GM23338 (cell line): Measurements from ENCODE around the gene KCNQ5. TPM values are rescaled to one million over a fixed set of nuclear protein-coding genes. Genes with fewer than 3 reads are reported as not detected.

Source experiments
- ATAC-seq: fragments of 200-7000 bp; cut with Tn5 transposase; 3 replicates; pipeline ENCODE4 v1.9.1; 2020
- DNase-seq: peaks from one replicate; pipeline ENCODE4 v3.0.0-alpha.2; 2015; ENCODE audit warnings: low spot score
- H2AFZ ChIP-seq: fragments of 200-600 bp; sonication (generic); 2 replicates; pipeline ENCODE4 v1.8.0; 2016; ENCODE audit warnings: antibody characterized with exemption, mild to moderate bottlenecking, moderate library complexity
- H3F3A ChIP-seq: fragments of 200-600 bp; sonication (generic); replicated peaks from 2 replicates; pipeline ENCODE4 v1.8.0; 2017; ENCODE audit warnings: antibody characterized with exemption, mixed run types, low read depth
- H3K27ac ChIP-seq: fragments of 200-600 bp; sonication (generic); 2 replicates; pipeline ENCODE4 v1.6.1; 2016; ENCODE audit warnings: low read depth
- H3K27me3 ChIP-seq: fragments of 200-600 bp; sonication (generic); 2 replicates; pipeline ENCODE4 v1.8.0; 2016; ENCODE audit warnings: mild to moderate bottlenecking, mixed run types, moderate library complexity; ENCODE audit not compliant: insufficient read depth
- H3K36me3 ChIP-seq: fragments of 200-600 bp; sonication (generic); 2 replicates; pipeline ENCODE4 v1.8.0; 2016; ENCODE audit warnings: mild to moderate bottlenecking; ENCODE audit not compliant: insufficient read depth
- H3K4me1 ChIP-seq: fragments of 200-600 bp; sonication (generic); 2 replicates; pipeline ENCODE4 v1.8.0; 2016; ENCODE audit warnings: mild to moderate bottlenecking, moderate library complexity; ENCODE audit not compliant: insufficient read depth
- H3K4me2 ChIP-seq: fragments of 200-600 bp; sonication (generic); 2 replicates; pipeline ENCODE4 v1.7.1; 2017; ENCODE audit warnings: mixed run types
- H3K4me3 ChIP-seq: fragments of 200-600 bp; sonication (generic); 2 replicates; pipeline ENCODE4 v1.6.1; 2016; ENCODE audit warnings: mixed run types
- H3K79me2 ChIP-seq: fragments of 200-600 bp; sonication (generic); replicated peaks from 2 replicates; pipeline ENCODE4 v1.8.0; 2017; ENCODE audit warnings: mild to moderate bottlenecking; ENCODE audit not compliant: insufficient read depth
- H3K9me2 ChIP-seq: fragments of 200-600 bp; sonication (generic); 2 replicates; pipeline ENCODE4 v1.8.0; 2017; ENCODE audit not compliant: insufficient read depth
- H4K20me1 ChIP-seq: fragments of 200-600 bp; sonication (generic); replicated peaks from 2 replicates; pipeline ENCODE4 v1.8.0; 2017; ENCODE audit warnings: mild to moderate bottlenecking; ENCODE audit not compliant: insufficient read depth
- H3K27ac Mint-ChIP-seq: 2 replicates; pipeline ENCODE4 v1.8.0; 2020; ENCODE audit warnings: inconsistent platforms, mild to moderate bottlenecking, moderate library complexity, mixed read lengths
- H3K27me3 Mint-ChIP-seq: 3 replicates; pipeline ENCODE4 v1.8.0; 2022; ENCODE audit warnings: low read depth, mild to moderate bottlenecking, moderate library complexity, mixed read lengths, inconsistent platforms; ENCODE audit not compliant: insufficient read depth, poor library complexity
- H3K36me3 Mint-ChIP-seq: 3 replicates; pipeline ENCODE4 v1.8.0; 2021; ENCODE audit warnings: low read depth, mild to moderate bottlenecking, inconsistent platforms, moderate library complexity, mixed read lengths
- H3K4me1 Mint-ChIP-seq: 3 replicates; pipeline ENCODE4 v1.8.0; 2020; ENCODE audit warnings: mild to moderate bottlenecking, inconsistent platforms, mixed read lengths
- H3K4me3 Mint-ChIP-seq: 3 replicates; pipeline ENCODE4 v1.8.0; 2021; ENCODE audit warnings: moderate library complexity, mild to moderate bottlenecking, inconsistent platforms, mixed read lengths
- H3K9me3 Mint-ChIP-seq: 3 replicates; pipeline ENCODE4 v1.8.0; 2020; ENCODE audit warnings: moderate library complexity, mild to moderate bottlenecking, inconsistent platforms, mixed read lengths
- CREB1 ChIP-seq: fragments of 250-450 bp; sonication (Bioruptor Pico); IDR thresholded peaks from 2 replicates; pipeline ENCODE4 v1.5.0; 2020; ENCODE audit warnings: low read depth, mild to moderate bottlenecking, moderate library complexity
- ETS1 ChIP-seq: IDR thresholded peaks from 2 replicates; pipeline ENCODE4 v1.6.1; 2016; ENCODE audit warnings: antibody characterized with exemption
- EZH2 ChIP-seq: fragments of 200-600 bp; sonication (generic); IDR thresholded peaks from one replicate; pipeline ENCODE4 v1.8.0; 2017; ENCODE audit warnings: antibody characterized with exemption, mild to moderate bottlenecking, low read depth; ENCODE audit not compliant: unreplicated experiment
- EZH2phosphoT487 ChIP-seq: fragments of 200-600 bp; sonication (generic); IDR thresholded peaks from one replicate; pipeline ENCODE4 v1.8.1; 2018; ENCODE audit warnings: antibody characterized with exemption; ENCODE audit not compliant: unreplicated experiment
- JUNB ChIP-seq: IDR thresholded peaks from one replicate; pipeline ENCODE4 v1.6.1; 2016; ENCODE audit warnings: antibody characterized with exemption; ENCODE audit not compliant: unreplicated experiment
- NANOG ChIP-seq: IDR thresholded peaks from 2 replicates; pipeline ENCODE4 v1.6.1; 2016; ENCODE audit warnings: antibody characterized with exemption, borderline replicate concordance
- POLR2AphosphoS5 ChIP-seq: IDR thresholded peaks from 2 replicates; pipeline ENCODE4 v1.6.1; 2016; ENCODE audit warnings: antibody characterized with exemption, low read depth
- REST ChIP-seq: IDR thresholded peaks from one replicate; pipeline ENCODE4 v1.6.1; 2018; ENCODE audit warnings: antibody characterized with exemption; ENCODE audit not compliant: unreplicated experiment
- STAT1 ChIP-seq: IDR thresholded peaks from one replicate; pipeline ENCODE4 v1.6.1; 2016; ENCODE audit warnings: antibody characterized with exemption; ENCODE audit not compliant: unreplicated experiment
- ZNF114 ChIP-seq: fragments of 250-450 bp; sonication (Bioruptor Pico); IDR thresholded peaks from 2 replicates; pipeline ENCODE4 v1.5.0; 2020; ENCODE audit warnings: mild to moderate bottlenecking, moderate library complexity
- ZNF331 ChIP-seq: fragments of 250-450 bp; sonication (Bioruptor Pico); IDR thresholded peaks from 2 replicates; pipeline ENCODE4 v1.5.0; 2020; ENCODE audit warnings: low read depth, mild to moderate bottlenecking, moderate library complexity
- polyA plus RNA-seq: library from polyadenylated mRNA; unstranded; fragments of >200 nt; fragmentation: Nextera tagmentation; extraction: Ambion mirVana; gene quantifications from 2 replicates; pipeline ENCODE4 v1.2.1, GENCODE V29; 2016
- total RNA-seq: library from RNA; depleted of rRNA; stranded (reverse); fragments of >200 nt; shearing (Covaris generic); gene quantifications from 2 replicates; pipeline ENCODE4 v1.2.3, GENCODE V29; 2014
- TF ChIP-seq, protein P1 (sequence below): fragments of 250-450 bp; sonication (Bioruptor Pico); IDR thresholded peaks from 2 replicates; pipeline ENCODE4 v1.5.0; 2020; ENCODE audit warnings: mild to moderate bottlenecking, moderate library complexity

Gene KCNQ5
- total and polyA plus RNA-seq, 2 experiments from 2014 or later = 0.68 to 0.87 TPM

- TF ChIP-seq, protein P1, sequence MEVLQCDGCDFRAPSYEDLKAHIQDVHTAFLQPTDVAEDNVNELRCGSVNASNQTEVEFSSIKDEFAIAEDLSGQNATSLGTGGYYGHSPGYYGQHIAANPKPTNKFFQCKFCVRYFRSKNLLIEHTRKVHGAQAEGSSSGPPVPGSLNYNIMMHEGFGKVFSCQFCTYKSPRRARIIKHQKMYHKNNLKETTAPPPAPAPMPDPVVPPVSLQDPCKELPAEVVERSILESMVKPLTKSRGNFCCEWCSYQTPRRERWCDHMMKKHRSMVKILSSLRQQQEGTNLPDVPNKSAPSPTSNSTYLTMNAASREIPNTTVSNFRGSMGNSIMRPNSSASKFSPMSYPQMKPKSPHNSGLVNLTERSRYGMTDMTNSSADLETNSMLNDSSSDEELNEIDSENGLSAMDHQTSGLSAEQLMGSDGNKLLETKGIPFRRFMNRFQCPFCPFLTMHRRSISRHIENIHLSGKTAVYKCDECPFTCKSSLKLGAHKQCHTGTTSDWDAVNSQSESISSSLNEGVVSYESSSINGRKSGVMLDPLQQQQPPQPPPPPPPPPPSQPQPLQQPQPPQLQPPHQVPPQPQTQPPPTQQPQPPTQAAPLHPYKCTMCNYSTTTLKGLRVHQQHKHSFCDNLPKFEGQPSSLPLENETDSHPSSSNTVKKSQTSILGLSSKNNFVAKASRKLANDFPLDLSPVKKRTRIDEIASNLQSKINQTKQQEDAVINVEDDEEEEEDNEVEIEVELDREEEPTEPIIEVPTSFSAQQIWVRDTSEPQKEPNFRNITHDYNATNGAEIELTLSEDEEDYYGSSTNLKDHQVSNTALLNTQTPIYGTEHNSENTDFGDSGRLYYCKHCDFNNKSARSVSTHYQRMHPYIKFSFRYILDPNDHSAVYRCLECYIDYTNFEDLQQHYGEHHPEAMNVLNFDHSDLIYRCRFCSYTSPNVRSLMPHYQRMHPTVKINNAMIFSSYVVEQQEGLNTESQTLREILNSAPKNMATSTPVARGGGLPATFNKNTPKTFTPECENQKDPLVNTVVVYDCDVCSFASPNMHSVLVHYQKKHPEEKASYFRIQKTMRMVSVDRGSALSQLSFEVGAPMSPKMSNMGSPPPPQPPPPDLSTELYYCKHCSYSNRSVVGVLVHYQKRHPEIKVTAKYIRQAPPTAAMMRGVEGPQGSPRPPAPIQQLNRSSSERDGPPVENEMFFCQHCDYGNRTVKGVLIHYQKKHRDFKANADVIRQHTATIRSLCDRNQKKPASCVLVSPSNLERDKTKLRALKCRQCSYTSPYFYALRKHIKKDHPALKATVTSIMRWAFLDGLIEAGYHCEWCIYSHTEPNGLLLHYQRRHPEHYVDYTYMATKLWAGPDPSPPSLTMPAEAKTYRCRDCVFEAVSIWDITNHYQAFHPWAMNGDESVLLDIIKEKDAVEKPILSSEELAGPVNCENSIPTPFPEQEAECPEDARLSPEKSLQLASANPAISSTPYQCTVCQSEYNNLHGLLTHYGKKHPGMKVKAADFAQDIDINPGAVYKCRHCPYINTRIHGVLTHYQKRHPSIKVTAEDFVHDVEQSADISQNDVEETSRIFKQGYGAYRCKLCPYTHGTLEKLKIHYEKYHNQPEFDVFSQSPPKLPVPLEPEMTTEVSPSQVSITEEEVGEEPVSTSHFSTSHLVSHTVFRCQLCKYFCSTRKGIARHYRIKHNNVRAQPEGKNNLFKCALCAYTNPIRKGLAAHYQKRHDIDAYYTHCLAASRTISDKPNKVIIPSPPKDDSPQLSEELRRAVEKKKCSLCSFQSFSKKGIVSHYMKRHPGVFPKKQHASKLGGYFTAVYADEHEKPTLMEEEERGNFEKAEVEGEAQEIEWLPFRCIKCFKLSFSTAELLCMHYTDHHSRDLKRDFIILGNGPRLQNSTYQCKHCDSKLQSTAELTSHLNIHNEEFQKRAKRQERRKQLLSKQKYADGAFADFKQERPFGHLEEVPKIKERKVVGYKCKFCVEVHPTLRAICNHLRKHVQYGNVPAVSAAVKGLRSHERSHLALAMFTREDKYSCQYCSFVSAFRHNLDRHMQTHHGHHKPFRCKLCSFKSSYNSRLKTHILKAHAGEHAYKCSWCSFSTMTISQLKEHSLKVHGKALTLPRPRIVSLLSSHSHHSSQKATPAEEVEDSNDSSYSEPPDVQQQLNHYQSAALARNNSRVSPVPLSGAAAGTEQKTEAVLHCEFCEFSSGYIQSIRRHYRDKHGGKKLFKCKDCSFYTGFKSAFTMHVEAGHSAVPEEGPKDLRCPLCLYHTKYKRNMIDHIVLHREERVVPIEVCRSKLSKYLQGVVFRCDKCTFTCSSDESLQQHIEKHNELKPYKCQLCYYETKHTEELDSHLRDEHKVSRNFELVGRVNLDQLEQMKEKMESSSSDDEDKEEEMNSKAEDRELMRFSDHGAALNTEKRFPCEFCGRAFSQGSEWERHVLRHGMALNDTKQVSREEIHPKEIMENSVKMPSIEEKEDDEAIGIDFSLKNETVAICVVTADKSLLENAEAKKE (CRISPR knock-in tag) = no peak
- TF ChIP-seq POLR2AphosphoS5 (no peak), EZH2 (no peak), STAT1 (no peak), ETS1 (no peak), CREB1 (no peak)
Observed at GRCh38 chr6:72809746-72810379, 188.0 kb downstream of the KCNQ5 start (continued).

- Mint-ChIP-seq H3K9me3 (no peaks in the 10 kb centered on the region), H3K4me1 (peaks cover 13% of the 10 kb centered on the region), H3K27me3 (peaks cover 2% of the 10 kb centered on the region), H3K27ac (no peak overlapping the region), H3K4me3 (no peak overlapping the region), H3K36me3 (no peaks in the 10 kb centered on the region)
- Histone ChIP-seq H3K79me2 (no peaks in the 10 kb centered on the region), H2AFZ (no peak overlapping the region), H3K9me2 (no peaks in the 10 kb centered on the region), H3K27me3 (no peaks in the 10 kb centered on the region), H3K27ac (peak overlapping the region; percentile 72; the same call in 1 of the 2 replicates), H3K4me1 (peaks cover 10% of the 10 kb centered on the region), H4K20me1 (no peaks in the 10 kb centered on the region), H3K4me3 (no peak overlapping the region), H3K4me2 (no peak overlapping the region), H3F3A (no peaks in the 10 kb centered on the region), H3K36me3 (no peaks in the 10 kb centered on the region)
- DNase-seq (no peak), ATAC-seq (no peak)
- TF ChIP-seq ZNF114 (CRISPR knock-in tag) = no peak
- TF ChIP-seq EZH2 = no peak
- TF ChIP-seq ETS1 = no peak
- no peak for TF ChIP-seq NANOG
- no peak for TF ChIP-seq EZH2phosphoT487
- no peak for TF ChIP-seq STAT1
- TF ChIP-seq CREB1 = no peak
- no peak for TF ChIP-seq ZNF331
- TF ChIP-seq JUNB = no peak
- no peak for TF ChIP-seq REST
Observed at GRCh38 chr6:72810571-72811280, 188.9 kb downstream of the KCNQ5 start.
